Stimulated activated CD4-positive, alpha-beta T cell treated with anti-CD3 and anti-CD28 coated beads, Interleukin-12 subunit alpha, Interleukin-12 subunit beta, amount 100 ng/mL, for 4 hours (primary cell): ENCODE results near the gene PGA3.
"Not testable (repeated sequence)": the region's sequence is repeated elsewhere in the genome, so short reads cannot be mapped to it uniquely, and the experiment has no call there.

Experiments used
- DNase-seq: peaks from one replicate; pipeline ENCODE4 v3.0.0-alpha.2; 2020

The PGA3 gene

DNA sequence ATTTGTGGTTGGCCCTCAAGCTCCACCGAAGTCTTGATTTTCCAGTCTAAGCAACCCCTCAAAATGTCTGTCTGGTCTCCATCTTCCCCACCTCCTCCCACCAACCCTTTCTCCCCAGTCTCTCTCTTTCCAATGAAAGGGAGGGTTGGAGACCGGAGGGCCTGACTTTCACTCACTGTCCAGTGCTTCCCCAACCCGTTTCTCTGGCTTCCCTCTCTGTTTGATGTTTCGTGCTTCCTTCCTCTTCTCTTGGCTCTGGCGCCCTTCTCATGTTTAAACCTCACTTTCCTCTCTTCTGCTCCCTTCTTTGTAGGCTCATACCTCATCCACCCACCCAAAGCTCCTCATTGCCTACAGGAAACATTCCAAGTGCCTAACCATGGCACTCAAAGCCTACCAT, 31.0 kb upstream of the PGA3 start:
- no peak for DNase-seq

DNA sequence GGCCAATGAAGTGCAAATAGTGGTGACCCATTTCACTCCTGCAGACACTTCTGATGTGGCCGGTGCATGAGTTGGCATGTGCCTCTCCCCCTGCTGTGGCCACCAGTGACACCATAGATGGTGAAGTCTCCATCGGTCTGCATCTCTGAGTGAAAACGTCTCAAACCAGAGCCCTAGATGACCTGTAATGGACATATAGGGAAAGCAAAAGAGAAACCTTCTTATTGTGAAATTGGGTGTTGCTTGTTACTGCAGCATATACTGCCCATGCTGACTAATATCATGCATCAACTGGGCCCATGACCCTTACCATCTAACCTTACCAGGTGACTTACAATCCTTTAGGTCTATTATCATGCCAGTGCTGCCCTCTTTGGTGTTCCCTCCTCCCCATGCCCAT, 30.4 kb upstream of the PGA3 start:
- DNase-seq, result no peak

DNA sequence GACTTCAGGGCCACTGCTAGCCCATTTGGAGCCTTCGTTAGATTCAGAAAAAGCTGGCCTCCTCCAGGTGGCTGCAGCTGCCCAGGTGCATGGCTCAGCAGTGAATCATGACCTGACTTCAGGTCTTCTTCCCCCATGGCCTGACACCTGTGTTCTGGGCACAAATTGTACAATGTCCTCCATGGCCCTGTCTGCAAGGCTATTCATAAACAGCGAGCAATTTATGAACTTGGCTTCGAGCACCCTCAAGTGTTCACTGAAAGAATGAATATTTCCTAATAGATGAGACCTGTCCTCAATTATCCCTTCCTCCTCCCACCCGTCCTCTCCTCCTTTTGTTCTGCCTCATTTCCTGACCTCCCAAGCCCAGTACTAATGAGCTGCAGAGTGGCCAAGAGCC, 29.9 kb upstream of the PGA3 start:
- no peak for DNase-seq

DNA sequence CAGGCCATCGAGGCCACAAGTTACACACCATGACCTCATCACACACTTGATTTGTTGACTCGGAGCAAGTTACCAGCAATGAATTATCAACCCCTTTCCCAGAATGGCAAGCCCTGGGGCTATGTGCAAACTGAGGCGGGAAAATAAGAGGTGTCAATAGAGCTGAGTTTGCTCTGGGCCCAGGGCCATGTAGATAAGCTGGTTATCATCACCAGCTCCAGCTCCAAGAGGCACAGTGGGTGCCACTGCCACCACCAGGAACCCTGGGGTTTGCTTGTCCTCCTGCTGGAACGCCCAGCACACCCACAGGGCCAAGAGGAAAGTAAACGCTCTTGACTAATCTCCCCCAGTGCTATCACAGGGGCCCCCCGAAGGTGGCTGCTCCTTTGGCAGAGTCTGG, 29.0 kb upstream of the PGA3 start:
- no peak for DNase-seq

DNA sequence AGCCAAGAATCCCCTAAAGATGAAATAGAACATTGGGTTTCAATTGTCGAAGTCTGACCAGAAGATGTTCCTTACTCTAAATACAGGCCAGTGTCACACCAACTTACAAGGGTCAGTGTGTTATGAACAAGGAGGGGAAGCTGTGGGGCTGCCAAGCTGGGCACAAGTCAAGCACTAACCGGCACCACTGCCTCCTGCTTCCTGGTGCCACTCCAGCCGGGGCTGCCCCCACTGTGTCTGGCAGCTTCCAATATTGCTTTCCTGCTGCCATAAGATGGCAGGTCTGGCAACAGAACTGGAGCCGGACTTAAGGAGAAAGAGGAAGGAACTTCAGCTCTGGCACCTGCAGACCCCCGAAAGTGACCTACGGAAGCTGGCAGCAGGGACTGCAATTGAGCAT, 28.4 kb upstream of the PGA3 start:
- no peak for DNase-seq

DNA sequence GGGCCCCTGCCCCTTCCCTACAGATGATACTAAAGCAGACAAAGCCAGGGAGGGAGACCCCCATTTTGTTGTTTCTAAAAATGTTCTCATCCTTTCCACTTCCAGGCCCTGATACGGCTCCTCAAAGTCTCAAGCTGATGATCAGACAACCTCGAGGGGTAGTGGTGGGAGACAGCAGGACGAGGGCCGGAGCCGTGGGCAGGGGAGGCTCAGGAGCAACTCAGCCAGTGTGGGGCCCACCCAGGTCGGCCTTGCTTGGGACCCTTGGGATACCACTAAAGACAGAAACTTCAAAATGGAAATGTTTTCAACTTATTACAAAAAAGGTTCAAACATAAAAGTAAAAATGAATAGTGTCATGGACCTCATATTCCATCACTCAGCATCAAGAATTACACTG, 26.9 kb upstream of the PGA3 start:
- DNase-seq, result no peak

- not testable (repeated sequence) for DNase-seq
Observed at GRCh38 chr11:61180205-61180604, 23.1 kb upstream of the PGA3 start.

DNA sequence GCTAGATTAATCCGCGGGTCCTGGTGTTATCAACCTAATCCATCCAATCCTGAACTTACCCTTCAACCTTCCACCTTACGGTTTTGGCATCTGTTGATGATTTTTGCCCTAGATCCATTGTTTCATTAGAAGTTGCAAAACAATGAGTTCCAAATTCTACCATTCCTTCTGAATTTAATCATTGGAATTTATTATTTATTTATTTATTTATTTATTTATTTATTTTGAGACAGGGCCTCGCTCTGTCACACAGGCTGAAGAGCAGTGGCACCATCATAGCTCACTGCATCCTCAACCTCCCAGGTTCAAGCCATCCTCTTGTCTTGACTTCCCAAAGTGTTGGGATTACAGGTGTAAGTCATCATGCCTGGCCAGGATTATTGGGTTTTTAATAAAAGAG, 21.8 kb upstream of the PGA3 start:
- no peak for DNase-seq

- DNase-seq, result no peak
Observed at GRCh38 chr11:61183645-61184044, 19.7 kb upstream of the PGA3 start.

- no peak for DNase-seq
Observed at GRCh38 chr11:61186504-61186903, 16.8 kb upstream of the PGA3 start.

DNA sequence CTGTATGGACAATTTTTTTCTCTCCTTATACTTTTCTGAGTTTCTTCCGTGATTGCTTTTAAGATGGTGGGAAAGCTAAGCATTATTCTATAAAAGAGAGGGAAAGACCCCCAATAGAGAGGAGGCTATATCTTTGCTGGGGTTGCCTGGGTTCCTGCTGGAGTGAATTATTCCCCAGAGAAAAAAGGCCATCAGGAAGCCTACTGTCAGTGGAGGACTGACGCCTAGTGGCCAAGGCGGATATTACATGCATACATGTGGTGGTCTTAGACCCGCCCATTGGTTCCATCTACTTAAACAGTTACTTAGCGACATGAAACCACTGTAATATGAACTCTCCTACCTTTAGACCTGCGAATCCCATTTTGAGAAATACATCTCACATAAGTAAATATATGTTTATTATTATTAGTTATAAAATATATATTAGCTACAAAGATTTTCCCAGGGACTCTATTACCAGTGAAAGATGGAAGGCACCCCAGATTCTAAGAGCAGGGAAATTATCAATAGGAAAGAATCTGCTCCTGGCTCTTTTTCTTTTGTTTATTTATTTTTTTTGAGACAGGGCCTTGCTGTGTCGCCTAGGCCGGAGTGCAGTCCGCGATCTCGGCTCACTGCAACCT, 15.7 kb upstream of the PGA3 start:
- DNase-seq, result peak; percentile 79

GRCh38 chr11:61189933-61190332, 13.4 kb upstream of the PGA3 start:
- DNase-seq, result no peak

DNA sequence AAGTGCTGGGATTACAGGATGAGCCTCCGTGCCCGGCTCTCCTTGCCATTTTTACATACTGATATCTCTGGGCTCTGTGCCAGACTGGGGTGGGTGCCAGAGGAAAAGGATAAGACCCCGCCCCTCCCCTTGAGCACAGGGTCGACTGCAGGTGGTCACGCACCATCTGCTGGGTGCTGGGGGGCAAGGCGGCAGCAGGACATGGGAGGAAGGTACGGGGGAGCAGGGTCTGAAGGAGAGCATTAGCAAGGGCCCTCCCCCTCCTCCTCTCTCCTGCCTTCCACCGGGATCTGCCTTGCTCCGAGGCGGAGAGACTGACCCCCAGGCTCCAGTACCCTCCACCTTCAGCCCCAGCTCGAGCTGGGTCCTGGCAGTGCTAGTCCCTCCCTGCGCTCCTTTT, 9.7 kb upstream of the PGA3 start:
- no peak for DNase-seq

- no peak for DNase-seq
Observed at GRCh38 chr11:61194169-61194671, 9.1 kb upstream of the PGA3 start.

- DNase-seq, result no peak
Observed at GRCh38 chr11:61194981-61195695, 8.2 kb upstream of the PGA3 start.

- no peak for DNase-seq
Observed at GRCh38 chr11:61195719-61196118, 7.6 kb upstream of the PGA3 start.

DNA sequence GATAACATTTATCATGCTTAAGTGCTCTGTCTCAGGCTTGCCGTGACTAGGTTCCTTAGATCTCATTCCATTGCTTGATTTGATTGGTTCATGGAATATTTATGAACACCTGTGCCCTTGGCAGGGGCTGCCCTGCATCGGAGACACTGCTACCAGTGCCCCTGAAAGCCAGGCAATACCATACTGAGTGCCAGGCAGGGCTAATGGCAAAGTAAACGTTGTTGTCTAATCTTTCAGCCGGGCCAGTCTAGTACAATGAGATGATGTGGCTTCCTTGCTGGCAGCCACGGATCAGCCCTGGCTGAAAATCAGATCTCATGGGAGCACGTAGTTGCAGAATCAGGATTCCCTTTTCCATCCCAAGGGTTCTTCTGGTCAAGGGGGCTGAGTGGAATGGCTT, 5.0 kb upstream of the PGA3 start:
- DNase-seq, result no peak

GRCh38 chr11:61198948-61199523, 4.3 kb upstream of the PGA3 start:
- DNase-seq, result no peak

GRCh38 chr11:61201476-61201875, 1.8 kb upstream of the PGA3 start:
- DNase-seq, result no peak

DNA sequence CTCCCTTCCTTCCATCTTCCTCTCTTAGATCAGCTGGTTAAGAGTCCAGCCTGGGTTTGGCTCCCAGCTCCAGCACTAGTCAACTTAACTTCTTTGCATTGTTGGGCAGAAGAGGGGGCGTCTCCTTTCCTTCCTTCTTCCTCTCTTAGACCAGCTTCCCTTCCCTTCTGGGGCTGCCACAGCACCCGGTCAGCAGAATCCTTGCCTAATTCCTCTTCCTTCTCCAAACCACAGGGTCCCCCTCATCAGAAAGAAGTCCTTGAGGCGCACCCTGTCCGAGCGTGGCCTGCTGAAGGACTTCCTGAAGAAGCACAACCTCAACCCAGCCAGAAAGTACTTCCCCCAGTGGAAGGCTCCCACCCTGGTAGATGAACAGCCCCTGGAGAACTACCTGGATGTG, 558 bp downstream of the PGA3 start:
- DNase-seq, result not testable (repeated sequence)

GRCh38 chr11:61204502-61205059, 1.3 kb downstream of the PGA3 start:
- DNase-seq, result not testable (repeated sequence)

DNA sequence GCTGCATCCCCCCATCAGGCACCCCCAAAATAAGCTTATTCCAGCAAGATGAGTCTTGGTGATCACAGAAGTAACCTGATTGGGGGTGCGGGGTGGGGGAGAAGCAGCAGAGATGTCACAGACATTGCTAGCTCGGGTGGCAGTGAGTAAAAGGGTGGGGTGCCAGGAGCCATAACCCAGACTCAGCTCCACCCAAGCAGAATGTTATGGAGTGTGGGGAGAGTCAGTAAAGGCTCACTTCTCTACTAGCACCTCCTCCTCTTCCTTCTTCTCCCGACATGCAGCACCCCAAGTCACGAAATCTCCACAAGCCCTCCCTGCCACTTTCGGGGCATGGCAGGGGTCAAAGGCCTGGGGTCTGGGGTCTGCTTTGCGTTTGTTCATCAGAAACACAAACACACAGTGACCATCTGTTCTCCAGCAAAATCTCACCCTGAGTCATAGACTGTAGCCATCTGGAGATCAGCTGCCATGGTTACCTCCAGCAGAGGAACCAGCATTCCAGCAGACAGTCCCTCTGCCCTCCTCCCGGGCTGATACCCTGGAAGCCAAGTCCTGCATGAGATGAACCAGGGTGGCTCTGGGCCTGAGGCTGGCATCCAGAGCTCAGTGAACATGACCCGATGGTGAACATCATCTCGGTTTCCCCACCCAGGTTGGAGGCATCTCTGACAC, 4.5 kb downstream of the PGA3 start:
- not testable (repeated sequence) for DNase-seq

DNA sequence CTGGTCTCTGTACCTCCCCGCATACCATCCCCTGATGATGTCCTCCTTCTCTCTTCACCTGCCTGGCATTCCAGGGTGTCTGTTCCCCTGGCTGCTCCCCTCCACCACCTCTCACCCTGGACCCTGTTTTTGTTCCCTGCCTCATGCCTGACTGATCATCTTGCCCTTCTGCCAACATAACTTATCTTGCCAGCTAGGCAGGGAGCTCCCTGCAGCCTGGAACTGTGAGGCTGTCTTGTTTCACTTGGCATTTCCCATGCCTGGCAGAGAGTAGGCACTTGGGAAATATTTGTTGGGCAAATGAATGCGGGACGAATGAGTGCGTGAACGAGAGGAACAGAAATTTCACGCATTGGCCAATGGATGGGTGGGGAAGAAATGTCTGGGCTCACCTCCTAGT, 7.3 kb downstream of the PGA3 start:
- not testable (repeated sequence) for DNase-seq
